Metanephros (tissue), 1 donor: ENCODE measurements around the gene CYB5RL. TPM values are rescaled to one million over a fixed set of nuclear protein-coding genes. Genes with fewer than 3 reads are reported as not detected.

Experiments used
- total RNA-seq: library from RNA; depleted of rRNA; stranded (reverse); fragments of >200 nt; gene quantifications from one replicate; pipeline ENCODE4 v1.2.3, GENCODE V29; 2014

Gene CYB5RL
- 8.7 TPM for total RNA-seq

DNA sequence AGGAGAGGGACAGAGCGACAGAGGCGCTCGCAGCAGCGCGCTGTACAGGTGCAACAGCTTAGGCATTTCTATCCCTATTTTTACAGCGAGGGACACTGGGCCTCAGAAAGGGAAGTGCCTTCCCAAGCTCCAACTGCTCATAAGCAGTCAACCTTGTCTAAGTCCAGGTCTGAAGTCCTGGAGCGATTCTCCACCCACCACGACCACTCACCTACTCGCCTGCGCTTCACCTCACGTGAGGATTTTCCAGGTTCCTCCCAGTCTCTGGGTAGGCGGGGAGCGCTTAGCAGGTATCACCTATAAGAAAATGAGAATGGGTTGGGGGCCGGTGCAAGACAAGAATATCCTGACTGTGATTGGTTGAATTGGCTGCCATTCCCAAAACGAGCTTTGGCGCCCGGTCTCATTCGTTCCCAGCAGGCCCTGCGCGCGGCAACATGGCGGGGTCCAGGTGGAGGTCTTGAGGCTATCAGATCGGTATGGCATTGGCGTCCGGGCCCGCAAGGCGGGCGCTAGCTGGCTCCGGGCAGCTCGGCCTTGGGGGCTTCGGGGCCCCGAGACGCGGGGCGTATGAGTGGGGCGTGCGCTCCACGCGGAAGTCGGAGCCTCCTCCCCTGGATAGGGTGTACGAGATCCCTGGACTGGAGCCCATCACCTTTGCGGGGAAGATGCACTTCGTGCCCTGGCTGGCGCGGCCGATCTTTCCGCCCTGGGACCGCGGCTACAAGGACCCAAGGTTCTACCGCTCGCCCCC, at the start of gene CYB5RL, which contains the start of gene MRPL37:
Gene CYB5RL (minus strand): TSS at position 266 of the 754 bp plus-strand sequence. CDS start 4,414 bp downstream, outside the sequence.
Gene MRPL37 (plus strand): TSS at position 403 of the 754 bp plus-strand sequence. CDS start 77 bp downstream, at position 480.

DNA sequence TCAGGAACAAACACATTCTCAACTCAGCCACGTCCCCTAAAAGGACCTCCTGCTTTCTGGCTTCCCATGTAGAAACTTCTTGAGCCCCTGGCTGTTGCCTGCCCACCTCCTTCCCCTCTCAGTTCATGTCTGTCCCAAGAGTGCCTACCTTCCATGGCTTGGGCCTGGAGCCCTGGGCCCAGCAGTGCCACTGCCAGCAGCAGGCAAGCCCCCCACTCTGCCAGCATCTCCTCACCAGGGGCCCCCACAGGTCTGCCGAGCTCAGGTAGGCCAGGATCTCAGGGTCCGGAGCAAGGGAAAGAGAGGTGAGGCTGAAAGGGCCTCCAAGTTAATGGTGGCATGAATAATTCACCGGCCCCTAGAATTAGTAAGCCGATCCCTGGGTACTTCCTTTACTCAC, 47.1 kb downstream of the CYB5RL start, which contains the start of gene CDCP2:
Gene CDCP2 (minus strand): TSS at position 305 of the 400 bp plus-strand sequence. CDS start 78 bp downstream, at position 227.

Other genes with a start within 250 kb of the CYB5RL start
- not detected for gene LDLRAD1, start 181.8 kb downstream of the CYB5RL start, total RNA-seq
- gene TMEM59, start 146.8 kb downstream of the CYB5RL start, total RNA-seq = 328 TPM
- gene TCEANC2, start 146.4 kb downstream of the CYB5RL start, total RNA-seq = 6.7 TPM
- gene CDCP2, start 47.0 kb downstream of the CYB5RL start, total RNA-seq = 0.41 TPM
- gene MRPL37, start 137 bp upstream of the CYB5RL start, total RNA-seq = 40.1 TPM
- gene SSBP3, start 206.4 kb upstream of the CYB5RL start, total RNA-seq = 61.7 TPM